ENCODE data around the gene NEAT1.

The NEAT1 gene

DNA sequence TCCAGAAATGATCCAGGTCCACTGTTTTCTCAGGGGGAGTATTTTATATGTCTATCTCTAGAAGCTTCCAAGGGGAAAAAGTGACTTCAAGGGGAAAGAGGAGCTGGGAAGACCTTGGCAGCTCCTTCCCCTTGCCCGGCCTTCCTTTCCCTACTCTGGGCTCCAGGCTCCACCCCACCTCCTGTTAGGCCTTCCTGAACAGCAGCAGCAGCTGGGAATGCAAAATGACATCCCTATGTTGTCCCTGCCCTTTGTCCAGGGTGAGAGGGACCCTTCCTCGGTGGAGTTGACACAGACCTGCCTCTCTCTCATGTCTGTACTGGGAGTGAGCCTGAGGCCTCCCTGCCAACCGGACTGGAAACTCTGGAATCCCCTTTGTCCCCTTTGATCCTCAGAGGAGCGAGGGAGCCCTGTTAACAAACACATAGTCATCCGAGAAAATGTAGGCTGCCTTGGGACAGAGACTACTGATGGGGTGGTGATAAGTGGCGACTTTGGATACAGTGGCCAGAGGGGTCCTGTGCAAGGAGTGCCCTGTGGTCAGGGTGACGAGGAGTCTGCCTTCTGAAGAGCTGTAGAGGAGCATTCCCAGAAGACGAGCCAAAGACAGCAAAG lies 67.2 kb downstream of the NEAT1 start:
- H3K27me3 ChIP-seq (ENCODE audit: insufficient read depth, low read length) = no peaks in the 10 kb centered on the region
- no peaks in the 10 kb centered on the region for H3K36me3 ChIP-seq (ENCODE audit: insufficient read depth, low read length)
- H3K4me1 ChIP-seq (ENCODE audit: control insufficient read depth, insufficient read depth, low read length, unreplicated experiment) = peaks cover 85% of the 10 kb centered on the region
- H3K27ac ChIP-seq (ENCODE audit: low read depth, low read length) = peak overlapping the region; percentile 99
- no peak overlapping the region for H2AFZ ChIP-seq (ENCODE audit: low read length, unreplicated experiment)
- 0 out of 2 replicates have a peak overlapping the region, but pooled peaks have one; percentile 9 for H3K4me3 ChIP-seq (ENCODE audit: low read depth, low read length)
- peaks cover 31% of the 10 kb centered on the region for H3K79me2 ChIP-seq (ENCODE audit: control insufficient read depth, insufficient read depth, low read length, unreplicated experiment)

- Histone ChIP-seq H3K4me1 (ENCODE audit: control insufficient read depth, insufficient read depth, low read length, unreplicated experiment) (peaks cover 83% of the 10 kb centered on the region), H3K36me3 (ENCODE audit: insufficient read depth, low read length) (no peaks in the 10 kb centered on the region), H3K79me2 (ENCODE audit: control insufficient read depth, insufficient read depth, low read length, unreplicated experiment) (peaks cover 31% of the 10 kb centered on the region), H3K27ac (ENCODE audit: low read depth, low read length) (peak overlapping the region; percentile 99), H3K27me3 (ENCODE audit: insufficient read depth, low read length) (no peaks in the 10 kb centered on the region), H2AFZ (ENCODE audit: low read length, unreplicated experiment) (no peak overlapping the region), H3K4me3 (ENCODE audit: low read depth, low read length) (0 out of 2 replicates have a peak overlapping the region, but pooled peaks have one; percentile 3)
Observed at GRCh38 chr11:65491163-65491465, 68.5 kb downstream of the NEAT1 start.

DNA sequence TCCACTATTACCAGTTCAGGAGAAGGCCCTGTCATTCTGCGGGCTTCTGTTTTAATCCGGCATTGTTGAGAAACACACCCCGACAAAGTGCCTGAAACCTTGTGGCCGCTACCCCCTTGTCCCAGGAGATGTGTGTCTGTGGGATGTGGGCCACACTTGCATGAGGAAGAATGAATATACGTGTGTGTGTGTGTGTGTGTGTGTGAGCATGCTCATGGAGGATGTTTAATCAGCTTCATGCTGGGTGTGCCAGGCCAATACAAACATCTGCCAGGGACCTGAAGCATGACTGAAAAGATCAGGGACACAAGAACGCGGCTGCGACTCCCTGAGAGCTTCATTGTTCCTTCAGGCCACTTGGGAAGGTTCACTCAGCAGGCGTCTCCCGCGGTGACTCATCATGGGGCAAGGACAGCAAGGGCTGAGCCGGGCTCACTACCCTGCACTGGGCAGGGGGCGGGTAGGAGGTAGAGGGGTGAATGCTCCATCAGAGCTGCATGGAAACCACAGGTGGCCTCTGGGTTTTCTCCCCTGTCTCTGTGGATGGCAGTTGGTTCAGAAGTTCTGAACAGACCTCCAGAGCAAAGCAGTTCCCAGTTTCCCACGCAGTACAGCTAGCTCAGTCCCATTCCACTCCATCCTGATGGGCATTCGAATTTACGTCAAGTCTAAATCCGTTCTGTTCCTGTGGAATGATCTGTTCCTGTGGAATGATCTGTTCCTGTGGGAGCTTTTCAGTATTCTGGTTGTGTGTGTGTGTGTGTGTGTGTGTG lies 69.2 kb downstream of the NEAT1 start:
- Histone ChIP-seq H3K79me2 (ENCODE audit: control insufficient read depth, insufficient read depth, low read length, unreplicated experiment) (peaks cover 38% of the 10 kb centered on the region), H3K4me1 (ENCODE audit: control insufficient read depth, insufficient read depth, low read length, unreplicated experiment) (peaks cover 89% of the 10 kb centered on the region), H3K4me3 (ENCODE audit: low read depth, low read length) (peak overlapping the region; percentile 3; the same call in 1 of the 2 replicates), H3K36me3 (ENCODE audit: insufficient read depth, low read length) (no peaks in the 10 kb centered on the region), H3K27me3 (ENCODE audit: insufficient read depth, low read length) (no peaks in the 10 kb centered on the region), H2AFZ (ENCODE audit: low read length, unreplicated experiment) (no peak overlapping the region), H3K27ac (ENCODE audit: low read depth, low read length) (peak overlapping the region; percentile 99)

DNA sequence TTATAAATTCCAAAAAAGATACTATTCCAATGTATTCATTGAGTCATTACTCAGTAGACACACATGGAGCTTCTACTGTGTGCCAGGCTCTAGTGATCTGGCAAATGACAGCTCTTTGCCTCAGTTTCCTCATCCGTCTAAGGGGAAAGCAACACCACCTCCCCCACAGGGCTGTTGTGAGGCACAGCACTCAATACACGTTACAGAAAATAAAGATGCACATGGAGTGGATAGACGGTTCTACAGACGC lies 69.7 kb downstream of the NEAT1 start:
- no peaks in the 10 kb centered on the region for H3K36me3 ChIP-seq (ENCODE audit: insufficient read depth, low read length)
- H2AFZ ChIP-seq (ENCODE audit: low read length, unreplicated experiment) = no peak overlapping the region
- peaks cover 43% of the 10 kb centered on the region for H3K79me2 ChIP-seq (ENCODE audit: control insufficient read depth, insufficient read depth, low read length, unreplicated experiment)
- no peaks in the 10 kb centered on the region for H3K27me3 ChIP-seq (ENCODE audit: insufficient read depth, low read length)
- peaks cover 87% of the 10 kb centered on the region for H3K4me1 ChIP-seq (ENCODE audit: control insufficient read depth, insufficient read depth, low read length, unreplicated experiment)
- peak overlapping the region; percentile 99 for H3K27ac ChIP-seq (ENCODE audit: low read depth, low read length)
- H3K4me3 ChIP-seq (ENCODE audit: low read depth, low read length) = peak overlapping the region; percentile 24; the same call in 1 of the 2 replicates

GRCh38 chr11:65492637-65493366 lies 70.2 kb downstream of the NEAT1 start:
- Histone ChIP-seq H3K27me3 (ENCODE audit: insufficient read depth, low read length) (no peaks in the 10 kb centered on the region), H3K36me3 (ENCODE audit: insufficient read depth, low read length) (no peaks in the 10 kb centered on the region), H2AFZ (ENCODE audit: low read length, unreplicated experiment) (no peak overlapping the region), H3K27ac (ENCODE audit: low read depth, low read length) (peak overlapping the region; percentile 99), H3K4me1 (ENCODE audit: control insufficient read depth, insufficient read depth, low read length, unreplicated experiment) (peaks cover 85% of the 10 kb centered on the region), H3K79me2 (ENCODE audit: control insufficient read depth, insufficient read depth, low read length, unreplicated experiment) (peaks cover 45% of the 10 kb centered on the region), H3K4me3 (ENCODE audit: low read depth, low read length) (peak overlapping the region; percentile 24)

DNA sequence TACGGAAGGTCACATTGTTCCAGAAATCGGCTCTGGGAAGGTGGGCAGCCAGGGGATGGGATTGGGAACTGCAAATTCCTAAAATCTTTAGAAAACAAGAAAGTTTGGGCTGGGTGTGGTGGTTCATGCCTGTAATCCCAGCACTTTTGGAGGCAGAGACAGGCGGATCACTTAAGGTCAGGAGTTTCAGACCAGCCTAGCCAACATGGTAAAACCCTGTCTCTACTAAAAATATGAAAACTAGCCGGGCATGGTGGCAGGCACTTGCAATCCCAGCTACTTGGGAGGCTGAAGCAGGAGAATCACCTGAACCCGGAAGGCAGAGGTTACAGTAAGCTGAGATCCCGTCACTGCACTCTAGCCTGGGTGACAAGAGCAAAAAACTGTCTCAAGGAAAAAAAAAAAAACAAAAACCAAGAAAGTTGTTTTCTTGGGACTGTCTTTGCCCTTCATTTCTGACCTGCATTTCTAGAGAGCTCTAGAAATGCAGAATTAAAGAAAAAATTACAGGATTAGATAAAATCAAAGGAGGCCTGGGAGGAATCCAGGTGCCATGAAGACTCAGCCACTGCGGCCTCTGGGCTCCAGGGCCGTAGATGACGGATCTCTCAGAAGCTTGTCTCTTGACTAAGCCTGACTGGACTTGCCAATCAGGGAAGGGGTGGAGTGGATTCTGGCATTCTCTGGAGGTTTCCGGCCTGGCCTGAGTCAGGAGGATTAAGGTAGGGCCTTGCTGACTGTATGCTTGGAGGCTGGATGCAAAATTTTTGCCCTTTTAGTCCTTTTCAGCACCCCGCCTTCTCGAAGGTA lies 71.0 kb downstream of the NEAT1 start:
- H3K4me3 ChIP-seq (ENCODE audit: low read depth, low read length) = peak overlapping the region; percentile 24
- H3K4me1 ChIP-seq (ENCODE audit: control insufficient read depth, insufficient read depth, low read length, unreplicated experiment) = peaks cover 85% of the 10 kb centered on the region
- no peak overlapping the region for H2AFZ ChIP-seq (ENCODE audit: low read length, unreplicated experiment)
- H3K27ac ChIP-seq (ENCODE audit: low read depth, low read length) = peak overlapping the region; percentile 99
- no peaks in the 10 kb centered on the region for H3K36me3 ChIP-seq (ENCODE audit: insufficient read depth, low read length)
- no peaks in the 10 kb centered on the region for H3K27me3 ChIP-seq (ENCODE audit: insufficient read depth, low read length)
- peaks cover 45% of the 10 kb centered on the region for H3K79me2 ChIP-seq (ENCODE audit: control insufficient read depth, insufficient read depth, low read length, unreplicated experiment)
